Adrenal gland (tissue), 12 donors: ENCODE measurements around the gene TANC1. TPM values are rescaled to one million over a fixed set of nuclear protein-coding genes. Genes with fewer than 3 reads are reported as not detected.

Experiments used
- DNase-seq, 7 donors: peaks; one replicate each; pipeline ENCODE4 v3.0.0-alpha.2; 2019 to 2020
- H3K27ac ChIP-seq, 5 donors: fragments of 200-600 bp; sonication (generic) in 4 of 5; 1 replicate in 3 of 5; 2 replicates in 2 of 5; pipeline versions ENCODE4 v1.5.1 to v1.8.0; 2016 to 2020; ENCODE audit warnings: mild to moderate bottlenecking in 1 of 5
- H3K27me3 ChIP-seq: fragments of 200-600 bp; 2 replicates; pipeline ENCODE4 v1.8.0; 2021
- H3K36me3 ChIP-seq, 2 donors: fragments of 200-600 bp; replicated peaks in 1 of 2; 1 replicate in 1 of 2; 2 replicates in 1 of 2; pipeline versions ENCODE4 v1.5.1 to v1.8.0; 2018 to 2022
- H3K4me1 ChIP-seq, 2 donors: fragments of 200-600 bp; replicated peaks in 1 of 2; 1 replicate in 1 of 2; 2 replicates in 1 of 2; pipeline versions ENCODE4 v1.5.1 to v1.8.0; 2018 to 2021
- H3K4me3 ChIP-seq, 4 donors: fragments of 200-600 bp; sonication (generic) in 3 of 4; one replicate each; pipeline ENCODE4 v1.5.1; 2016 to 2018
- H3K9me3 ChIP-seq, 3 donors: fragments of 200-600 bp; sonication (generic) in 1 of 3; replicated peaks in 1 of 3; 1 replicate in 2 of 3; 2 replicates in 1 of 3; pipeline versions ENCODE4 v1.5.1 to v1.8.0; 2016 to 2021
- POLR2A ChIP-seq, 2 donors: fragments of 450-650 bp; IDR thresholded peaks; one replicate each; pipeline ENCODE4 v1.6.1; 2017; ENCODE audit warnings: antibody characterized with exemption in 2 of 2, mild to moderate bottlenecking in 2 of 2, moderate library complexity in 1 of 2
- WGBS, 4 donors: extraction: QIAGEN DNeasy Blood & Tissue Kit in 2 of 4; methylation state at CpG; one replicate each; pipeline versions ENCODE4 v1.1.5 to v1.1.7; 2013 to 2017; 5-methylcytosine and 5-hydroxymethylcytosine counted together
- intact Hi-C, 2 donors: fragments of 100-400 bp; cut with DNase I; formaldehyde crosslinking; loops; one replicate each; pipeline versions ENCODE4 v1.14.1 to v1.15.0; 2022 to 2023
- polyA plus RNA-seq, 3 donors: library from polyadenylated mRNA; stranded (reverse); fragments of 200-250 nt in 2 of 3; fragments of 350-450 nt in 1 of 3; fragmentation: Illumina TruSeq in 1 of 3; extraction: RNeasy Lipid Tissue Mini Kit (QIAGEN cat#74804) in 1 of 3; gene quantifications; one replicate each; pipeline ENCODE4 v1.2.3, GENCODE V29; 2013 to 2014
- total RNA-seq, 9 donors: library from RNA; depleted of rRNA in 4 of 9; stranded (reverse); fragments of >200 nt in 4 of 9; fragments of 120-200 nt in 1 of 9; fragmentation: NEBNext Ultra II Directional in 1 of 9; extraction: Animal tissue kit (Norgen Biotek cat#: 25700) in 1 of 9; gene quantifications; one replicate each; pipeline versions ENCODE4 v1.1.0 to v1.2.4, GENCODE V29; 2013 to 2023
- TF ChIP-seq, protein P1 (sequence below), 6 experiments: fragments of 450-650 bp in 4 of 6; fragments of 200-600 bp in 2 of 6; sonication (generic) in 1 of 6; IDR thresholded peaks; 1 replicate in 5 of 6; 2 replicates in 1 of 6; pipeline versions ENCODE4 v1.5.1 to v1.8.0; 2016 to 2021; ENCODE audit warnings: antibody characterized with exemption in 6 of 6, mild to moderate bottlenecking in 2 of 6, moderate library complexity in 1 of 6
- donor health status: healthy with polysubstance abuse.
- donor health status: Bipolar disorder and iron deficiency.
- donor health status: DM: yes; HTN: yes; CAD: no.
- donor health status: DM: no; HTN: no; CAD: no.
- donor health status: DM: no; HTN: no; CAD: no.
- donor health status: DM: yes; HTN: yes; CAD: no.

TANC1 gene
- total and polyA plus RNA-seq, 12 donors, result 14.1 to 53.3 (median 24.8) TPM

- intact Hi-C loops, result no loop called here
- Histone ChIP-seq H3K9me3 (no peaks in the 10 kb centered on the region), H3K36me3 (peaks cover 0 to 40% of the 10 kb centered on the region in 2 donors), H3K27me3 (no peaks in the 10 kb centered on the region), H3K27ac (no peak overlapping the region), H3K4me3 (no peak overlapping the region), H3K4me1 (no peaks in the 10 kb centered on the region)
- no peak for DNase-seq
- 77 to 99% (median 87%) methylated on average over 5 to 6 of the region's 6 CpGs for WGBS, 4 donors
- no peak for TF ChIP-seq POLR2A (IDR thresholded peaks at IDR 0.05)
These were observed 206.7 kb downstream of the TANC1 start for GRCh38 chr2:159175182-159175581.

DNA sequence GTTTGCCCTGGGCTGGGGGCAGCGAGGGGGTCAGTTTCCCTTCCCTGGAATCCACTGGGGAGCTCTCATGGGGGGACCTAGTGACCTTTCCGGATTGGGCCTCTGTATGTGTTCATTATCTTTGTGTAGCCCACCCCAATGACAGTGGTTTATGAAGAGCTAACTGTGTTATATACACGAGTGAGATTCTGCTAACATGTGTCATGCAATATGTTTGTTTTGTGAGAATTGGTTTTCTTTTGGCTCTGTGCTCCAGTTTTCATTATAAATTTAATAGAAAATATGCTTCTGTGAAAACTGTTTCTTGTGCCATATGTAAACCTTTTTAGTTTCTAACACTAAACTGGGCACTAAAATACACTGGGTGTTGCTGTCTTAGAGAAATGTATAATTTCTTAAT lies 207.5 kb downstream of the TANC1 start:
- no peak overlapping the region for H3K27ac ChIP-seq
- no peaks in the 10 kb centered on the region for H3K4me1 ChIP-seq
- H3K27me3 ChIP-seq, result no peaks in the 10 kb centered on the region
- 71 to 76% (median 74%) methylated on average over 1 to 3 of the region's 3 CpGs for WGBS, 4 donors
- H3K4me3 ChIP-seq, result no peak overlapping the region
- H3K36me3 ChIP-seq, result peaks cover 0 to 34% of the 10 kb centered on the region in 2 donors
- intact Hi-C loops, result no loop called here
- DNase-seq, result no peak
- no peak for TF ChIP-seq POLR2A (IDR thresholded peaks at IDR 0.05)
- TF ChIP-seq, protein P1, sequence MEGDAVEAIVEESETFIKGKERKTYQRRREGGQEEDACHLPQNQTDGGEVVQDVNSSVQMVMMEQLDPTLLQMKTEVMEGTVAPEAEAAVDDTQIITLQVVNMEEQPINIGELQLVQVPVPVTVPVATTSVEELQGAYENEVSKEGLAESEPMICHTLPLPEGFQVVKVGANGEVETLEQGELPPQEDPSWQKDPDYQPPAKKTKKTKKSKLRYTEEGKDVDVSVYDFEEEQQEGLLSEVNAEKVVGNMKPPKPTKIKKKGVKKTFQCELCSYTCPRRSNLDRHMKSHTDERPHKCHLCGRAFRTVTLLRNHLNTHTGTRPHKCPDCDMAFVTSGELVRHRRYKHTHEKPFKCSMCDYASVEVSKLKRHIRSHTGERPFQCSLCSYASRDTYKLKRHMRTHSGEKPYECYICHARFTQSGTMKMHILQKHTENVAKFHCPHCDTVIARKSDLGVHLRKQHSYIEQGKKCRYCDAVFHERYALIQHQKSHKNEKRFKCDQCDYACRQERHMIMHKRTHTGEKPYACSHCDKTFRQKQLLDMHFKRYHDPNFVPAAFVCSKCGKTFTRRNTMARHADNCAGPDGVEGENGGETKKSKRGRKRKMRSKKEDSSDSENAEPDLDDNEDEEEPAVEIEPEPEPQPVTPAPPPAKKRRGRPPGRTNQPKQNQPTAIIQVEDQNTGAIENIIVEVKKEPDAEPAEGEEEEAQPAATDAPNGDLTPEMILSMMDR (IDR thresholded peaks at IDR 0.05), result no peak
- no peaks in the 10 kb centered on the region for H3K9me3 ChIP-seq

GRCh38 chr2:159176555-159176954 lies 208.1 kb downstream of the TANC1 start:
- H3K27ac ChIP-seq, result no peak overlapping the region
- H3K36me3 ChIP-seq, result peaks cover 0 to 33% of the 10 kb centered on the region in 2 donors
- H3K4me1 ChIP-seq, result no peaks in the 10 kb centered on the region
- no peaks in the 10 kb centered on the region for H3K27me3 ChIP-seq
- no peak overlapping the region for H3K4me3 ChIP-seq
- H3K9me3 ChIP-seq, result no peaks in the 10 kb centered on the region
- 73 to 80% (median 77%) methylated on average over 5 of the region's 5 CpGs for WGBS, 4 donors
- TF ChIP-seq POLR2A (IDR thresholded peaks at IDR 0.05), result no peak
- intact Hi-C loops, result no loop called here
- no peak for DNase-seq

- Histone ChIP-seq H3K36me3 (peaks cover 0 to 33% of the 10 kb centered on the region in 2 donors), H3K27ac (no peak overlapping the region)
- 89 to 96% (median 94%) methylated on average over 3 of the region's 3 CpGs for WGBS, 4 donors
These were observed 208.9 kb downstream of the TANC1 start for GRCh38 chr2:159177357-159177756.

GRCh38 chr2:159177957-159178356 lies 209.5 kb downstream of the TANC1 start:
- Histone ChIP-seq H3K9me3 (no peaks in the 10 kb centered on the region), H3K27ac (no peak overlapping the region), H3K4me3 (no peak overlapping the region), H3K27me3 (no peaks in the 10 kb centered on the region), H3K4me1 (no peaks in the 10 kb centered on the region), H3K36me3 (peaks cover 0 to 28% of the 10 kb centered on the region in 2 donors)
- intact Hi-C loops, result no loop called here
- no peak for DNase-seq
- no peak for TF ChIP-seq POLR2A (IDR thresholded peaks at IDR 0.05)
- TF ChIP-seq, protein P1 (IDR thresholded peaks at IDR 0.05), result no peak
- WGBS, 4 donors, result 73 to 93% (median 84%) methylated on average over 7 of the region's 7 CpGs

More at GRCh38 chr2:159177357-159177756, 208.9 kb downstream of the TANC1 start:
- intact Hi-C loops, result no loop called here
- no peaks in the 10 kb centered on the region for H3K4me1 ChIP-seq
- no peaks in the 10 kb centered on the region for H3K9me3 ChIP-seq
- H3K4me3 ChIP-seq, result no peak overlapping the region
- DNase-seq, result no peak
- TF ChIP-seq POLR2A (IDR thresholded peaks at IDR 0.05), result no peak
- TF ChIP-seq, protein P1 (IDR thresholded peaks at IDR 0.05), result no peak
- no peaks in the 10 kb centered on the region for H3K27me3 ChIP-seq
